Articular chondrocyte of knee joint (primary cell): ENCODE measurements around the gene KIF12. TPM values are rescaled to one million over a fixed set of nuclear protein-coding genes. Genes with fewer than 3 reads are reported as not detected.

ENCODE experiments used
- total RNA-seq: library from RNA; depleted of rRNA; stranded (reverse); fragments of >200 nt; gene quantifications from 2 replicates; pipeline ENCODE4 v1.2.3, GENCODE V29; 2012

Gene KIF12
- 0.11 TPM in 1 of 2 replicates, not detected in the other for total RNA-seq

GRCh38 chr9:114098936-114099668 is at the start of gene KIF12:
Gene KIF12 (minus strand): TSS chr9:114099292. CDS start chr9:114099276, 16 bp downstream.

GRCh38 chr9:114078021-114078780 is 20.9 kb downstream of the KIF12 start, which contains the start of gene AMBP:
Gene AMBP (minus strand): TSS chr9:114078300. CDS start chr9:114078209, 91 bp downstream.

Other genes starting within 250 kb of the KIF12 start
- gene ZNF618, start 223.0 kb downstream of the KIF12 start, total RNA-seq, result 6.6 and 9.8 TPM in 2 replicates
- 0.11 and 0.26 TPM in 2 replicates for gene AMBP, start 21.0 kb downstream of the KIF12 start, total RNA-seq
- gene COL27A1, start 56.2 kb upstream of the KIF12 start, total RNA-seq, result 14.5 and 21.2 TPM in 2 replicates
- not detected in 2 replicates for gene ORM1, start 223.8 kb upstream of the KIF12 start, total RNA-seq
- not detected in 2 replicates for gene ORM2, start 230.6 kb upstream of the KIF12 start, total RNA-seq